Measurements from ENCODE around the gene PHF8. TPM values are rescaled to one million over a fixed set of nuclear protein-coding genes. Genes with fewer than 3 reads are reported as not detected.

PHF8 gene
- total RNA-seq, 1 experiment from 2014 or later = 29.6 TPM

- Mint-ChIP-seq H3K4me3 (no peak overlapping the region), H3K4me1 (no peaks in the 10 kb centered on the region), H3K27me3 (ENCODE audit: low read depth) (no peaks in the 10 kb centered on the region), H3K9me3 (no peaks in the 10 kb centered on the region), H3K36me3 (no peaks in the 10 kb centered on the region), H3K27ac (no peak overlapping the region)
- ATAC-seq = no peak
- no peak for DNase-seq (ENCODE audit: low spot score)
- ChIA-PET CTCF (no interaction called here), POLR2A (no interaction called here)
- TF ChIP-seq OVOL2 (CRISPR knock-in tag; IDR thresholded peaks at IDR 0.05; ENCODE audit: borderline replicate concordance) = no peak
- TF ChIP-seq NR2C2 (CRISPR knock-in tag; IDR thresholded peaks at IDR 0.05) = no peak
- TF ChIP-seq IRF2 (CRISPR knock-in tag; IDR thresholded peaks at IDR 0.05; ENCODE audit: borderline replicate concordance, low read depth) = no peak
- TF ChIP-seq CBFB (CRISPR knock-in tag; IDR thresholded peaks at IDR 0.05; ENCODE audit: low read depth) = no peak
- TF ChIP-seq FOXJ3 (CRISPR knock-in tag; IDR thresholded peaks at IDR 0.05; ENCODE audit: borderline replicate concordance) = no peak
- TF ChIP-seq GTF2I (CRISPR knock-in tag; conservative IDR thresholded peaks at IDR 0.05) = no peak
Observed at GRCh38 chrX:54089191-54089590, 44.9 kb upstream of the PHF8 start.

- ChIA-PET CTCF (no interaction called here), POLR2A (no interaction called here)
- DNase-seq (ENCODE audit: low spot score) (no peak), ATAC-seq (no peak)
- H3K36me3 Mint-ChIP-seq = no peaks in the 10 kb centered on the region
- H3K4me1 Mint-ChIP-seq = no peaks in the 10 kb centered on the region
- no peak overlapping the region for H3K27ac Mint-ChIP-seq
- no peaks in the 10 kb centered on the region for H3K9me3 Mint-ChIP-seq
- TF ChIP-seq ATF6 (CRISPR knock-in tag; IDR thresholded peaks at IDR 0.05) (no peak), ZMAT4 (CRISPR knock-in tag; IDR thresholded peaks at IDR 0.05) (no peak)
- H3K27me3 Mint-ChIP-seq (ENCODE audit: low read depth) = no peaks in the 10 kb centered on the region
- H3K4me3 Mint-ChIP-seq = no peak overlapping the region
Observed at GRCh38 chrX:54087661-54088060, 43.4 kb upstream of the PHF8 start.

GRCh38 chrX:54085666-54086065 is 41.4 kb upstream of the PHF8 start:
- ChIA-PET POLR2A (no interaction called here), CTCF (no interaction called here)
- no peaks in the 10 kb centered on the region for H3K4me1 Mint-ChIP-seq
- no peak overlapping the region for H3K4me3 Mint-ChIP-seq
- H3K36me3 Mint-ChIP-seq = no peaks in the 10 kb centered on the region
- no peak for ATAC-seq
- no peak overlapping the region for H3K27ac Mint-ChIP-seq
- no peaks in the 10 kb centered on the region for H3K9me3 Mint-ChIP-seq
- TF ChIP-seq ZNF219 (CRISPR knock-in tag; IDR thresholded peaks at IDR 0.05; ENCODE audit: borderline replicate concordance) = no peak
- no peak for TF ChIP-seq NFATC4 (CRISPR knock-in tag; IDR thresholded peaks at IDR 0.05)
- TF ChIP-seq EMX1 (CRISPR knock-in tag; IDR thresholded peaks at IDR 0.05) = no peak
- no peak for DNase-seq (ENCODE audit: low spot score)
- no peaks in the 10 kb centered on the region for H3K27me3 Mint-ChIP-seq (ENCODE audit: low read depth)

- ATAC-seq (no peak), DNase-seq (ENCODE audit: low spot score) (no peak)
- ChIA-PET POLR2A (no interaction called here), CTCF (no interaction called here)
- Mint-ChIP-seq H3K4me3 (no peak overlapping the region), H3K4me1 (no peaks in the 10 kb centered on the region), H3K9me3 (no peaks in the 10 kb centered on the region), H3K36me3 (no peaks in the 10 kb centered on the region), H3K27me3 (ENCODE audit: low read depth) (no peaks in the 10 kb centered on the region), H3K27ac (no peak overlapping the region)
- TF ChIP-seq HMGXB4 (CRISPR knock-in tag; IDR thresholded peaks at IDR 0.05) (no peak), AR (CRISPR knock-in tag; IDR thresholded peaks at IDR 0.05) (no peak), GABPB1 (CRISPR knock-in tag; IDR thresholded peaks at IDR 0.05) (no peak), TEAD4 (CRISPR knock-in tag; IDR thresholded peaks at IDR 0.05) (no peak)
Observed at GRCh38 chrX:54076903-54077302, 32.6 kb upstream of the PHF8 start.

Measured in WTC11 (cell line).